B cell (primary cell): ENCODE measurements around the gene F12. TPM values are rescaled to one million over a fixed set of nuclear protein-coding genes. Genes with fewer than 3 reads are reported as not detected.

Experiments used
- ATAC-seq: fragments of 200-7000 bp; cut with Tn5 transposase; one replicate; pipeline ENCODE4 v1.10.0; 2021; ENCODE audit warnings: low read depth, mild to moderate bottlenecking, moderate number of reproducible peaks, moderate library complexity
- CTCF ChIA-PET: fragments of 350-600 bp; sonication (Branson Sonifier 250); formaldehyde crosslinking; loops from one replicate; lab custom pipeline; 2021; ENCODE audit warnings: antibody characterized with exemption, inconsistent platforms; lab: Charles Lee
- POLR2A ChIA-PET: fragments of 350-600 bp; sonication (Branson Sonifier 250); formaldehyde crosslinking; loops from one replicate; lab custom pipeline; 2021; ENCODE audit warnings: antibody characterized with exemption; lab: Charles Lee
- DNase-seq: peaks from one replicate; pipeline ENCODE4 v3.0.0; 2013
- H2AFZ ChIP-seq: 2 replicates; pipeline ENCODE4 v1.6.1; 2012; ENCODE audit warnings: mild to moderate bottlenecking, low read depth, low read length; ENCODE audit not compliant: insufficient read depth, poor library complexity, severe bottlenecking
- H3K27ac ChIP-seq, 2 donors: 1 replicate in 1 of 2; 2 replicates in 1 of 2; pipeline ENCODE4 v1.5.1; 2012 to 2013; ENCODE audit warnings: low read length in 2 of 2, mild to moderate bottlenecking in 2 of 2, moderate library complexity in 1 of 2
- H3K27me3 ChIP-seq, 4 experiments: fragments of 200-600 bp in 1 of 4; sonication (generic) in 1 of 4; replicated peaks in 1 of 4; 1 replicate in 2 of 4; 2 replicates in 2 of 4; pipeline versions ENCODE4 v1.6.1 to v1.7.0; 2013 to 2016; ENCODE audit warnings: low read length in 3 of 4, mild to moderate bottlenecking in 2 of 4, mixed read lengths in 1 of 4, moderate library complexity in 1 of 4; ENCODE audit not compliant: insufficient read depth in 4 of 4, control insufficient read depth in 3 of 4; ENCODE audit errors: control extremely low read depth in 1 of 4
- H3K36me3 ChIP-seq, 2 experiments: replicated peaks in 1 of 2; 1 replicate in 1 of 2; 2 replicates in 1 of 2; pipeline versions ENCODE4 v1.6.1 to v1.7.1; 2013; ENCODE audit warnings: low read length in 1 of 2; ENCODE audit not compliant: insufficient read depth in 2 of 2, control insufficient read depth in 1 of 2; ENCODE audit errors: control extremely low read depth in 1 of 2, extremely low read depth in 1 of 2
- H3K4me1 ChIP-seq, 2 donors: fragments of 200-600 bp in 1 of 2; sonication (generic) in 1 of 2; 1 replicate in 1 of 2; 2 replicates in 1 of 2; pipeline versions ENCODE4 v1.5.1 to v1.6.1; 2013 to 2017; ENCODE audit warnings: low read length in 2 of 2; ENCODE audit not compliant: control insufficient read depth in 2 of 2, insufficient read depth in 2 of 2
- H3K4me2 ChIP-seq: replicated peaks from 2 replicates; pipeline ENCODE3; 2012; ENCODE audit warnings: mild to moderate bottlenecking, low read depth, low read length; ENCODE audit not compliant: poor library complexity, severe bottlenecking
- H3K4me3 ChIP-seq, 5 experiments: fragments of 200-600 bp in 1 of 5; sonication (generic) in 1 of 5; 1 replicate in 3 of 5; 2 replicates in 2 of 5; pipeline versions ENCODE4 v1.5.1 to v1.7.0; 2011 to 2016; ENCODE audit warnings: low read length in 4 of 5, mild to moderate bottlenecking in 4 of 5, low read depth in 2 of 5, control low read depth in 1 of 5, moderate library complexity in 1 of 5; ENCODE audit not compliant: insufficient read depth in 1 of 5; ENCODE audit errors: control extremely low read depth in 1 of 5, extremely low read depth in 1 of 5
- H3K79me2 ChIP-seq: fragments of 200-600 bp; sonication (generic); one replicate; pipeline ENCODE4 v1.6.0; 2016; ENCODE audit warnings: low read length; ENCODE audit not compliant: control insufficient read depth, insufficient read depth
- H3K9ac ChIP-seq: fragments of 200-600 bp; sonication (generic); 2 replicates; pipeline ENCODE4 v1.6.1; 2017; ENCODE audit warnings: mild to moderate bottlenecking, low read length, moderate library complexity
- H3K9me3 ChIP-seq, 3 donors: one replicate each; pipeline versions ENCODE4 v1.6.1 to v1.7.1; 2013; ENCODE audit warnings: low read length in 2 of 3; ENCODE audit not compliant: control insufficient read depth in 2 of 3, insufficient read depth in 1 of 3; ENCODE audit errors: control extremely low read depth in 1 of 3
- H4K20me1 ChIP-seq: 2 replicates; pipeline ENCODE4 v1.6.0; 2012; ENCODE audit warnings: mild to moderate bottlenecking, low read length; ENCODE audit not compliant: insufficient read depth, control insufficient read depth, poor library complexity, severe bottlenecking
- H3K27ac Mint-ChIP-seq: one replicate; pipeline ENCODE4 v1.8.0; 2021; ENCODE audit warnings: mixed read lengths
- H3K27me3 Mint-ChIP-seq: one replicate; pipeline ENCODE4 v1.8.0; 2021; ENCODE audit warnings: mixed read lengths
- H3K4me1 Mint-ChIP-seq: one replicate; pipeline ENCODE4 v1.8.0; 2021; ENCODE audit warnings: mixed read lengths
- H3K4me3 Mint-ChIP-seq: one replicate; pipeline ENCODE4 v1.8.0; 2021; ENCODE audit warnings: mixed read lengths
- H3K9me3 Mint-ChIP-seq: one replicate; pipeline ENCODE4 v1.8.0; 2022; ENCODE audit warnings: mixed read lengths; ENCODE audit not compliant: insufficient read depth
- CTCF ChIP-seq: fragments of 200-600 bp; IDR thresholded peaks from one replicate; pipeline ENCODE4 v1.8.0; 2022; ENCODE audit warnings: antibody characterized with exemption, mild to moderate bottlenecking
- EZH2 ChIP-seq: IDR thresholded peaks from 2 replicates; pipeline ENCODE4 v1.6.1; 2012; ENCODE audit warnings: borderline replicate concordance, low read depth, mild to moderate bottlenecking, moderate library complexity, low read length; ENCODE audit not compliant: insufficient read depth, poor library complexity, severe bottlenecking
- WGBS: methylation state at CpG from one replicate; pipeline ENCODE4 v1.1.5; 2013; ENCODE audit warnings: missing lambda C conversion rate; ENCODE audit not compliant: insufficient coverage; 5-methylcytosine and 5-hydroxymethylcytosine counted together
- intact Hi-C: fragments of 100-400 bp; cut with micrococcal nuclease; formaldehyde crosslinking; loops from one replicate; pipeline ENCODE4 v1.10.0; 2022
- polyA plus RNA-seq: library from polyadenylated mRNA; depleted of rRNA; stranded (reverse); fragments of >200 nt; gene quantifications from 2 replicates; pipeline ENCODE4 v1.2.3, GENCODE V29; 2012
- total RNA-seq, 2 donors: library from RNA; stranded (reverse); fragments of 120-200 nt in 1 of 2; gene quantifications; 1 replicate in 1 of 2; 2 replicates in 1 of 2; pipeline versions ENCODE4 v1.2.3 to v1.2.4, GENCODE V29; 2013 to 2022

Gene F12
- total and polyA plus RNA-seq, 2 donors (not counting 1 experiment from before 2014, with no cell fraction given) = 3.1 TPM; not detected in 1

DNA sequence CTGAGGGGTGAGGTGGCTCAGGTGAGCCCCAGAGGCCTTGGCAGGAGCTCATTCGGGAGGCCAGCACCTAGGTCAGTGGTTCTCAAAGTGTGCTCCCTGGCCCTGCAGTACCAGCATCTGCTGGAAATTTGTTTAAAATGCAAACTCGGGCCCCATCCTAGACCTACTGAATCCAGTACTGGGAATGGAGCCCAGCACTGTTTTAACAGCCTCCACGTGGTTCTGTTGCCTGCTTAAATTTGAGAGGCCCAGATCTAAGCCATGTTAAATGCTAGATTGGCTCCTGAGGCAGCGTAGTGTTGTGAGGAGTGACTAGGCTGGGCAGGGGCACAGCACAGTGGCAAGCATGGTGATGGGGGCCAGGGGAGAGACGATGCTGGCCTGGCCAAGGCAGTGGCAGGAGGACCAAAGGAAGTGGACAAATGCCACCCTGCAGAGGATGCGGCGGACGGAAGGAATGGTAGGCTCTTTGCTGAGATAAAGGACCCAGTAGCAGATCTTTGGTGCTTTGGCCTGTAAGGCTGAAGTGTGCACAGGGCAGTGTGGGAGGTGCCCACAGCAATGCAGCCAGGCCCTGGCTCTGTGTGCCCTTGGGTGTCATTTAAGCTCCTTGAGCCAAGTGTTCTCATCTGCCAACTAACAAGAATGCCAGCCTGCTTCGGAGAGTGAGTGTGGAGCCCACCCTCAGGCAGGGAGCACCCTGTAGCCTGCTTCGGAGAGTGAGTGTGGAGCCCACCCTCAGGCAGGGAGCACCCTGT, 41.5 kb upstream of the F12 start:
- Histone ChIP-seq H3K36me3 (no peaks in the 10 kb centered on the region), H3K27me3 (peaks cover 0 to 14% (median 0%) of the 10 kb centered on the region in 4 experiments), H3K79me2 (peaks cover 21% of the 10 kb centered on the region), H3K9me3 (no peaks in the 10 kb centered on the region), H3K9ac (no peak overlapping the region), H3K4me1 (peaks cover 34 to 49% of the 10 kb centered on the region in 2 donors), H3K4me3 (no peak overlapping the region), H4K20me1 (peaks cover 39% of the 10 kb centered on the region), H2AFZ (no peak overlapping the region), H3K27ac (no peak overlapping the region), H3K4me2 (no peak overlapping the region)
- Mint-ChIP-seq H3K4me1 (peaks cover 43% of the 10 kb centered on the region), H3K4me3 (no peak overlapping the region), H3K27ac (no peak overlapping the region), H3K27me3 (no peaks in the 10 kb centered on the region), H3K9me3 (no peaks in the 10 kb centered on the region)
- 97% methylated on average over 8 of the region's 10 CpGs for WGBS
- no peak for ATAC-seq
- CTCF ChIA-PET = interaction anchor here (2.9 to 21.3 kb wide), 3 partner anchors 23 to 60 kb away, joined by 10 to 628 read pairs (median 152); partner anchors contain the start of genes F12, GRK6 and PFN3
- no peak for DNase-seq
- POLR2A ChIA-PET = interaction anchor here (0.5 to 10.8 kb wide), 6 partner anchors 14 to 99 kb away, joined by 3 to 103 read pairs (median 5); partner anchors contain the start of genes GRK6 and LMAN2
- intact Hi-C loops = no loop called here
- TF ChIP-seq CTCF (no peak), EZH2 (no peak)
